PC-3 (cell line): ENCODE data around the gene SRP68. TPM values are rescaled to one million over a fixed set of nuclear protein-coding genes. Genes with fewer than 3 reads are reported as not detected.

Experiments
- ATAC-seq: fragments of 200-7000 bp; cut with Tn5 transposase; 2 replicates; pipeline ENCODE4 v1.9.1; 2020; ENCODE audit warnings: mild to moderate bottlenecking, moderate library complexity
- BruUV-seq: library from RNA; stranded (reverse); fragments of 400-500 nt; replicated peaks from 2 replicates; lab custom pipeline; 2021; lab: Mats Ljungman, UMichigan
- CTCF ChIA-PET: fragments of 300-600 bp; sonication (Branson Sonifier 250); formaldehyde crosslinking; loops from one replicate; lab custom pipeline; 2022; ENCODE audit warnings: antibody characterized with exemption; lab: Charles Lee
- POLR2A ChIA-PET: fragments of 300-600 bp; sonication (Branson Sonifier 250); formaldehyde crosslinking; loops from one replicate; lab custom pipeline; 2022; ENCODE audit warnings: antibody characterized with exemption; ENCODE audit not compliant: unreplicated experiment; lab: Charles Lee
- DNase-seq: peaks from one replicate; pipeline ENCODE4 v3.0.0-alpha.2; 2015
- H2AFZ ChIP-seq: fragments of 300-600 bp; sonication (generic); 2 replicates; pipeline ENCODE4 v1.6.0; 2016; ENCODE audit warnings: antibody characterized with exemption, low read length
- H3F3A ChIP-seq: fragments of 300-600 bp; sonication (generic); one replicate; pipeline ENCODE4 v1.6.0; 2017; ENCODE audit warnings: antibody characterized with exemption, low read length, control low read depth, mild to moderate bottlenecking; ENCODE audit not compliant: unreplicated experiment
- H3K27ac ChIP-seq: fragments of 300-600 bp; sonication (generic); 2 replicates; pipeline ENCODE4 v1.5.1; 2016; ENCODE audit warnings: mild to moderate bottlenecking, low read length
- H3K27me3 ChIP-seq: fragments of 300-600 bp; sonication (generic); 2 replicates; pipeline ENCODE4 v1.6.1; 2016; ENCODE audit warnings: low read length, mixed read lengths
- H3K36me3 ChIP-seq: fragments of 300-600 bp; sonication (generic); 2 replicates; pipeline ENCODE4 v1.6.1; 2016; ENCODE audit warnings: low read depth, mixed run types, low read length, mixed read lengths
- H3K4me1 ChIP-seq: fragments of 300-600 bp; sonication (generic); 2 replicates; pipeline ENCODE4 v1.5.1; 2016; ENCODE audit warnings: low read length; ENCODE audit not compliant: insufficient read depth
- H3K4me2 ChIP-seq: fragments of 300-600 bp; sonication (generic); 2 replicates; pipeline ENCODE4 v1.6.0; 2016; ENCODE audit warnings: low read length
- H3K4me3 ChIP-seq: fragments of 300-600 bp; sonication (generic); 2 replicates; pipeline ENCODE4 v1.5.1; 2016; ENCODE audit warnings: mild to moderate bottlenecking, low read length, mixed read lengths
- H3K79me2 ChIP-seq: fragments of 300-600 bp; sonication (generic); 2 replicates; pipeline ENCODE4 v1.6.1; 2017; ENCODE audit warnings: low read length, mixed read lengths
- H3K9ac ChIP-seq: fragments of 300-600 bp; sonication (generic); 2 replicates; pipeline ENCODE4 v1.6.0; 2016; ENCODE audit warnings: mild to moderate bottlenecking, low read length
- H3K9me2 ChIP-seq: fragments of 300-600 bp; sonication (generic); replicated peaks from 2 replicates; pipeline ENCODE4 v1.6.1; 2016; ENCODE audit warnings: mixed run types, low read length, mixed read lengths
- H3K9me3 ChIP-seq: fragments of 300-600 bp; sonication (generic); 2 replicates; pipeline ENCODE4 v1.6.1; 2016; ENCODE audit warnings: low read length, mixed read lengths
- H4K20me1 ChIP-seq: fragments of 300-600 bp; sonication (generic); 2 replicates; pipeline ENCODE4 v1.6.1; 2016; ENCODE audit warnings: low read length, mixed read lengths
- CTCF ChIP-seq: fragments of 300-600 bp; sonication (generic); conservative IDR thresholded peaks from 2 replicates; pipeline ENCODE4 v1.5.1; 2017; ENCODE audit warnings: antibody characterized with exemption, low read depth, mild to moderate bottlenecking, low read length
- EZH2 ChIP-seq: fragments of 300-600 bp; sonication (generic); IDR thresholded peaks from one replicate; pipeline ENCODE4 v1.6.1; 2017; ENCODE audit warnings: antibody characterized with exemption, mild to moderate bottlenecking, low read length; ENCODE audit not compliant: unreplicated experiment
- EZH2phosphoT487 ChIP-seq: fragments of 300-600 bp; sonication (generic); IDR thresholded peaks from 2 replicates; pipeline ENCODE4 v1.6.1; 2018; ENCODE audit warnings: mild to moderate bottlenecking, antibody characterized with exemption, low read length, borderline replicate concordance
- intact Hi-C: fragments of 100-400 bp; cut with micrococcal nuclease; formaldehyde crosslinking; loops from 2 replicates; pipeline ENCODE4 v1.9.0; 2023
- total RNA-seq: library from RNA; depleted of rRNA; stranded (reverse); fragments of >200 nt; gene quantifications from 2 replicates; pipeline ENCODE4 v1.2.3, GENCODE V29; 2014

The SRP68 gene
- total RNA-seq, 1 experiment from 2014 or later, result 60.8 TPM

- no peaks in the 10 kb centered on the region for H3K9me2 ChIP-seq
- peaks cover 59% of the 10 kb centered on the region for H3K36me3 ChIP-seq
- TF ChIP-seq CTCF (no peak), EZH2phosphoT487 (no peak), EZH2 (no peak)
- no TSS peak for BruUV-seq
- no peak overlapping the region for H3K9ac ChIP-seq
- H3F3A ChIP-seq, result no peaks in the 10 kb centered on the region
- no peak overlapping the region for H3K4me3 ChIP-seq
- no peaks in the 10 kb centered on the region for H3K4me1 ChIP-seq
- intact Hi-C loops, result no loop called here
- ATAC-seq (no peak), DNase-seq (no peak)
- no peaks in the 10 kb centered on the region for H3K9me3 ChIP-seq
- H2AFZ ChIP-seq, result no peak overlapping the region
- ChIA-PET CTCF (no interaction called here), POLR2A (no interaction called here)
- no peak overlapping the region for H3K4me2 ChIP-seq
- H3K79me2 ChIP-seq, result no peaks in the 10 kb centered on the region
- H3K27ac ChIP-seq, result no peak overlapping the region
- no peaks in the 10 kb centered on the region for H3K27me3 ChIP-seq
- H4K20me1 ChIP-seq, result no peaks in the 10 kb centered on the region
Measured at GRCh38 chr17:76085731-76086366, 13.5 kb upstream of the SRP68 start.

- Histone ChIP-seq H3K4me1 (no peaks in the 10 kb centered on the region), H3K4me2 (no peak overlapping the region), H3K9me3 (no peaks in the 10 kb centered on the region), H3K27ac (no peak overlapping the region), H3K9ac (no peak overlapping the region), H3K36me3 (peaks cover 58% of the 10 kb centered on the region), H3K79me2 (no peaks in the 10 kb centered on the region), H3K9me2 (no peaks in the 10 kb centered on the region), H3K27me3 (peaks cover 1% of the 10 kb centered on the region; the same call in 1 of the 2 replicates), H3K4me3 (no peak overlapping the region), H2AFZ (no peak overlapping the region), H4K20me1 (no peaks in the 10 kb centered on the region), H3F3A (no peaks in the 10 kb centered on the region)
- ChIA-PET POLR2A (no interaction called here), CTCF (no interaction called here)
- intact Hi-C loops, result no loop called here
- BruUV-seq, result no TSS peak
- ATAC-seq, result no peak
- no peak for DNase-seq
- TF ChIP-seq CTCF (no peak), EZH2phosphoT487 (no peak), EZH2 (no peak)
Measured at GRCh38 chr17:76085066-76085730, 12.9 kb upstream of the SRP68 start.
